MM.1S (cell line): ENCODE measurements around the gene SDC1.

Experiments used
- EZH2 ChIP-seq: fragments of 300-600 bp; sonication (generic); optimal IDR thresholded peaks from 2 replicates; pipeline ENCODE3; 2017; ENCODE audit warnings: low read depth, mild to moderate bottlenecking, antibody characterized with exemption, low read length, mixed read lengths
- EZH2phosphoT487 ChIP-seq: fragments of 300-600 bp; sonication (generic); IDR thresholded peaks from 2 replicates; pipeline ENCODE4 v1.6.1; 2018; ENCODE audit warnings: antibody characterized with exemption, low read length
- TF ChIP-seq, protein P1 (sequence below): fragments of 300-600 bp; sonication (generic); IDR thresholded peaks from 2 replicates; pipeline ENCODE4 v1.5.1; 2016; ENCODE audit warnings: antibody characterized with exemption, low read length, mixed read lengths

DNA sequence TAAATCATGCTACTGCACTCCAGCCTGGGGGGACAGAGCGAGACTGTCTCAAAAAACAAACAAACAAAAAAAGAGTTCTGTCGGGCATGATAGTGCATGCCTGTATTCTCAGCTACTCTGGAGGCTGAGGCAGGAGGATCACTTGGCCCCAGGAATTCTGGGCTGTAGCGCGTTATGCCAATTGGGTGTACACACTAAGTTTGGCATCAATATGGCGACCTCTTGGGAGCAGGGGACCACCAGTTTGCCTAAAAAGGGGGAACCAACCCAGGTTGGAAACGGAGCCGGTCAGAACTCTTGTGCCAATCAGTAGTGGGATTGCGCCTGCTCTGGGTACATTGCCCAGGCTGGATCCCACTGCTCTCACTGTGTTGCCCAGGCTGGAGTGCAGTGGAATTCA, 49.7 kb downstream of the SDC1 start:
- TF ChIP-seq, protein P1, sequence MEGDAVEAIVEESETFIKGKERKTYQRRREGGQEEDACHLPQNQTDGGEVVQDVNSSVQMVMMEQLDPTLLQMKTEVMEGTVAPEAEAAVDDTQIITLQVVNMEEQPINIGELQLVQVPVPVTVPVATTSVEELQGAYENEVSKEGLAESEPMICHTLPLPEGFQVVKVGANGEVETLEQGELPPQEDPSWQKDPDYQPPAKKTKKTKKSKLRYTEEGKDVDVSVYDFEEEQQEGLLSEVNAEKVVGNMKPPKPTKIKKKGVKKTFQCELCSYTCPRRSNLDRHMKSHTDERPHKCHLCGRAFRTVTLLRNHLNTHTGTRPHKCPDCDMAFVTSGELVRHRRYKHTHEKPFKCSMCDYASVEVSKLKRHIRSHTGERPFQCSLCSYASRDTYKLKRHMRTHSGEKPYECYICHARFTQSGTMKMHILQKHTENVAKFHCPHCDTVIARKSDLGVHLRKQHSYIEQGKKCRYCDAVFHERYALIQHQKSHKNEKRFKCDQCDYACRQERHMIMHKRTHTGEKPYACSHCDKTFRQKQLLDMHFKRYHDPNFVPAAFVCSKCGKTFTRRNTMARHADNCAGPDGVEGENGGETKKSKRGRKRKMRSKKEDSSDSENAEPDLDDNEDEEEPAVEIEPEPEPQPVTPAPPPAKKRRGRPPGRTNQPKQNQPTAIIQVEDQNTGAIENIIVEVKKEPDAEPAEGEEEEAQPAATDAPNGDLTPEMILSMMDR: no peak
- TF ChIP-seq EZH2: no peak
- no peak for TF ChIP-seq EZH2phosphoT487
